H9 (cell line): ENCODE results near the gene COMMD9. TPM values are rescaled to one million over a fixed set of nuclear protein-coding genes. Genes with fewer than 3 reads are reported as not detected.
A peak's percentile ranks its signal among the peaks of the same experiment; 100 is the strongest.

Experiments
- DNase-seq: peaks from one replicate; pipeline ENCODE4 v3.0.0-alpha.2; 2017
- H2AFZ ChIP-seq: one replicate; pipeline ENCODE4 v1.6.1; 2013; ENCODE audit warnings: mild to moderate bottlenecking, low read length, control low read depth, moderate library complexity
- H2AK5ac ChIP-seq: 2 replicates; pipeline ENCODE4 v1.6.1; 2013; ENCODE audit warnings: low read length, control low read depth, mixed read lengths; ENCODE audit not compliant: insufficient read length
- H2BK120ac ChIP-seq: one replicate; pipeline ENCODE4 v1.6.1; 2013; ENCODE audit warnings: low read depth, mild to moderate bottlenecking, low read length, control low read depth, inconsistent platforms; ENCODE audit not compliant: poor library complexity, severe bottlenecking
- H2BK12ac ChIP-seq: 2 replicates; pipeline ENCODE4 v1.6.1; 2013; ENCODE audit warnings: low read length, control low read depth, mixed read lengths, low read depth; ENCODE audit not compliant: insufficient read length
- H2BK15ac ChIP-seq: 2 replicates; pipeline ENCODE4 v1.6.1; 2013; ENCODE audit warnings: low read depth, low read length, control low read depth
- H2BK20ac ChIP-seq: one replicate; pipeline ENCODE4 v1.6.1; 2013; ENCODE audit warnings: low read depth, mild to moderate bottlenecking, low read length, control low read depth, inconsistent platforms; ENCODE audit not compliant: poor library complexity, severe bottlenecking
- H2BK5ac ChIP-seq: 2 replicates; pipeline ENCODE4 v1.6.1; 2013; ENCODE audit warnings: low read length, control low read depth, mixed read lengths; ENCODE audit not compliant: insufficient read length
- H3K14ac ChIP-seq: 2 replicates; pipeline ENCODE4 v1.6.1; 2013; ENCODE audit warnings: low read length, control low read depth; ENCODE audit not compliant: insufficient read depth
- H3K18ac ChIP-seq: 2 replicates; pipeline ENCODE4 v1.6.1; 2013; ENCODE audit warnings: low read depth, mild to moderate bottlenecking, mixed read lengths, low read length, control low read depth; ENCODE audit not compliant: insufficient read length
- H3K23ac ChIP-seq: 2 replicates; pipeline ENCODE4 v1.6.1; 2013; ENCODE audit warnings: low read length, control low read depth, mixed read lengths, low read depth; ENCODE audit not compliant: insufficient read length
- H3K23me2 ChIP-seq: 2 replicates; pipeline ENCODE4 v1.6.1; 2013; ENCODE audit warnings: low read depth, mild to moderate bottlenecking, mixed read lengths, low read length, control low read depth; ENCODE audit not compliant: insufficient read length, poor library complexity, severe bottlenecking
- H3K27ac ChIP-seq: 2 replicates; pipeline ENCODE4 v1.5.1; 2013; ENCODE audit warnings: low read length, control low read depth, mixed read lengths, low read depth; ENCODE audit not compliant: insufficient read length
- H3K27me3 ChIP-seq: 2 replicates; pipeline ENCODE4 v1.6.1; 2013; ENCODE audit warnings: low read length, control low read depth, inconsistent platforms; ENCODE audit not compliant: insufficient read depth
- H3K4ac ChIP-seq: 2 replicates; pipeline ENCODE4 v1.6.1; 2013; ENCODE audit warnings: low read depth, mild to moderate bottlenecking, control low read depth, inconsistent platforms, low read length, moderate library complexity
- H3K4me1 ChIP-seq: 2 replicates; pipeline ENCODE4 v1.6.1; 2013; ENCODE audit warnings: low read length, control low read depth, inconsistent platforms; ENCODE audit not compliant: insufficient read depth
- H3K4me2 ChIP-seq: 2 replicates; pipeline ENCODE4 v1.6.1; 2013; ENCODE audit warnings: low read length, control low read depth, mixed read lengths; ENCODE audit not compliant: insufficient read length, insufficient read depth
- H3K56ac ChIP-seq: 2 replicates; pipeline ENCODE4 v1.6.1; 2013; ENCODE audit warnings: low read depth, mild to moderate bottlenecking, mixed read lengths, low read length, control low read depth; ENCODE audit not compliant: insufficient read length
- H3K79me1 ChIP-seq: 2 replicates; pipeline ENCODE4 v1.6.1; 2013; ENCODE audit warnings: low read depth, mild to moderate bottlenecking, moderate library complexity, low read length, control low read depth, inconsistent platforms; ENCODE audit not compliant: insufficient read depth, poor library complexity, severe bottlenecking
- H3K79me2 ChIP-seq: 2 replicates; pipeline ENCODE4 v1.6.1; 2013; ENCODE audit warnings: low read length, control low read depth, inconsistent platforms; ENCODE audit not compliant: insufficient read depth
- H3K9ac ChIP-seq: 2 replicates; pipeline ENCODE4 v1.6.1; 2013; ENCODE audit warnings: low read length, control low read depth, mixed read lengths; ENCODE audit not compliant: insufficient read length; ENCODE audit errors: extremely low read depth
- H3K9me3 ChIP-seq: one replicate; pipeline ENCODE4 v1.6.1; 2013; ENCODE audit warnings: low read depth, low read length, inconsistent platforms; ENCODE audit not compliant: control insufficient read depth
- H3T11ph ChIP-seq: one replicate; pipeline ENCODE4 v1.6.1; 2013; ENCODE audit warnings: mild to moderate bottlenecking, low read length, control low read depth, inconsistent platforms
- H4K20me1 ChIP-seq: one replicate; pipeline ENCODE4 v1.6.1; 2013; ENCODE audit not compliant: control insufficient read depth, insufficient read length, insufficient read depth
- H4K5ac ChIP-seq: 2 replicates; pipeline ENCODE4 v1.6.1; 2013; ENCODE audit warnings: low read depth, mild to moderate bottlenecking, mixed read lengths, low read length, control low read depth; ENCODE audit not compliant: insufficient read length
- H4K8ac ChIP-seq: replicated peaks from 2 replicates; pipeline ENCODE4 v1.6.1; 2013; ENCODE audit warnings: low read length, control low read depth, mixed read lengths, low read depth; ENCODE audit not compliant: insufficient read length
- H4K91ac ChIP-seq: 2 replicates; pipeline ENCODE4 v1.6.1; 2013; ENCODE audit warnings: low read depth, mild to moderate bottlenecking, moderate library complexity, mixed read lengths, low read length, control low read depth; ENCODE audit not compliant: insufficient read length
- H3K27ac Mint-ChIP-seq, 3 experiments: 2 replicates in 2 of 3; 3 replicates in 1 of 3; pipeline ENCODE4 v1.8.0; 2020 to 2021; ENCODE audit warnings: mixed read lengths in 3 of 3, mild to moderate bottlenecking in 1 of 3, moderate library complexity in 1 of 3
- H3K27me3 Mint-ChIP-seq: 2 replicates; pipeline ENCODE4 v1.8.0; 2021; ENCODE audit warnings: low read depth, mild to moderate bottlenecking, moderate library complexity, mixed read lengths
- H3K36me3 Mint-ChIP-seq, 3 experiments: 2 replicates in 2 of 3; 3 replicates in 1 of 3; pipeline ENCODE4 v1.8.0; 2020 to 2021; ENCODE audit warnings: low read depth in 3 of 3, mixed read lengths in 3 of 3; ENCODE audit not compliant: insufficient read depth in 1 of 3
- H3K4me1 Mint-ChIP-seq, 2 experiments: 2 replicates each; pipeline ENCODE4 v1.8.0; 2020; ENCODE audit warnings: mixed read lengths in 2 of 2
- H3K4me3 Mint-ChIP-seq, 2 experiments: 2 replicates in 1 of 2; 3 replicates in 1 of 2; pipeline ENCODE4 v1.8.0; 2020 to 2021; ENCODE audit warnings: mild to moderate bottlenecking in 2 of 2, mixed read lengths in 2 of 2, moderate library complexity in 1 of 2
- H3K9me3 Mint-ChIP-seq, 2 experiments: 2 replicates in 1 of 2; 3 replicates in 1 of 2; pipeline ENCODE4 v1.8.0; 2020; ENCODE audit warnings: mild to moderate bottlenecking in 2 of 2, mixed read lengths in 2 of 2, moderate library complexity in 1 of 2
- CTCF ChIP-seq: fragments of 200-600 bp; sonication (generic); conservative IDR thresholded peaks from 3 replicates; pipeline ENCODE4 v1.8.0; 2021; ENCODE audit warnings: antibody characterized with exemption, mild to moderate bottlenecking
- WGBS: extraction: QIAGEN DNeasy Blood & Tissue Kit; methylation state at CpG from one replicate; pipeline ENCODE4 v1.1.7; 2013; ENCODE audit warnings: missing lambda C conversion rate, low lambda C conversion rate, mixed read lengths; ENCODE audit not compliant: insufficient read length; ENCODE audit errors: extremely low coverage; 5-methylcytosine and 5-hydroxymethylcytosine counted together
- total RNA-seq: library from RNA; stranded (reverse); gene quantifications from 2 replicates; pipeline ENCODE4 v1.2.1, GENCODE V29; 2021

Gene COMMD9
- total RNA-seq, 1 experiment from 2014 or later = 47.0 TPM

GRCh38 chr11:36251823-36252222, 37.4 kb downstream of the COMMD9 start:
- H3K79me2 ChIP-seq = no peaks in the 10 kb centered on the region
- no peak overlapping the region for H3K14ac ChIP-seq
- H3K23me2 ChIP-seq = no peaks in the 10 kb centered on the region
- no peak overlapping the region for H4K8ac ChIP-seq
- no peak overlapping the region for H2AFZ ChIP-seq
- no peaks in the 10 kb centered on the region for H3K4me1 ChIP-seq
- no peak overlapping the region for H3K4me2 ChIP-seq
- H3K9me3 Mint-ChIP-seq = no peaks in the 10 kb centered on the region
- no peak overlapping the region for H3K4ac ChIP-seq
- no CpG with 5 or more reads among the region's 2 CpGs for WGBS
- H3K9ac ChIP-seq = no peak overlapping the region
- no peak for TF ChIP-seq CTCF
- H3K9me3 ChIP-seq = peaks cover 5% of the 10 kb centered on the region
- H2BK20ac ChIP-seq = no peak overlapping the region
- H4K20me1 ChIP-seq = no peaks in the 10 kb centered on the region
- no peak overlapping the region for H3K23ac ChIP-seq
- no peak overlapping the region for H2BK12ac ChIP-seq
- no peak overlapping the region for H2BK15ac ChIP-seq
- H2BK5ac ChIP-seq = no peak overlapping the region
- no peak overlapping the region for H3K56ac ChIP-seq
- H3K27ac ChIP-seq = no peak overlapping the region
- no peak overlapping the region for H3T11ph ChIP-seq
- peaks cover 0 to 4% (median 0%) of the 10 kb centered on the region in 3 experiments; a peak in 2 of 7 replicates for H3K36me3 Mint-ChIP-seq
- H3K27me3 Mint-ChIP-seq = peaks cover 6% of the 10 kb centered on the region; the same call in 1 of the 2 replicates
- H3K4me3 Mint-ChIP-seq = no peak overlapping the region
- peaks cover 6 to 12% of the 10 kb centered on the region in 2 experiments; a peak in 3 of 4 replicates for H3K4me1 Mint-ChIP-seq
- no peak overlapping the region for H2AK5ac ChIP-seq
- H2BK120ac ChIP-seq = no peak overlapping the region
- H3K79me1 ChIP-seq = no peaks in the 10 kb centered on the region
- H3K27ac Mint-ChIP-seq = peak overlapping the region in 1 of 3 experiments; percentile 88; a peak in 1 of 7 replicates
- no peak for DNase-seq
- H3K27me3 ChIP-seq = no peaks in the 10 kb centered on the region
- no peak overlapping the region for H4K5ac ChIP-seq
- H4K91ac ChIP-seq = no peak overlapping the region
- H3K18ac ChIP-seq = no peak overlapping the region
